HT1080 (cell line): ENCODE results near the gene IRX4. TPM values are rescaled to one million over a fixed set of nuclear protein-coding genes. Genes with fewer than 3 reads are reported as not detected.

Source experiments
- DNase-seq: peaks from one replicate; pipeline ENCODE4 v3.0.0-alpha.2; 2015; ENCODE audit warnings: low read depth
- total RNA-seq: library from RNA; depleted of rRNA; stranded (reverse); fragments of >200 nt; shearing (Covaris generic); gene quantifications from 2 replicates; pipeline ENCODE4 v1.2.3, GENCODE V29; 2014

The IRX4 gene
- total RNA-seq, 1 experiment from 2014 or later, result not detected

- DNase-seq, result no peak
Observed at GRCh38 chr5:1914471-1914870, 31.7 kb upstream of the IRX4 start.

- DNase-seq, result no peak
Observed at GRCh38 chr5:1913578-1913977, 30.9 kb upstream of the IRX4 start.

- DNase-seq, result no peak
Observed at GRCh38 chr5:1912951-1913565, 30.3 kb upstream of the IRX4 start.

GRCh38 chr5:1911773-1912235 lies 29.1 kb upstream of the IRX4 start:
- DNase-seq, result no peak

- DNase-seq, result no peak
Observed at GRCh38 chr5:1910861-1911772, 28.4 kb upstream of the IRX4 start.

- DNase-seq, result no peak
Observed at GRCh38 chr5:1910081-1910760, 27.5 kb upstream of the IRX4 start.

GRCh38 chr5:1909346-1909985 lies 26.7 kb upstream of the IRX4 start:
- no peak for DNase-seq

- no peak for DNase-seq
Observed at GRCh38 chr5:1908931-1909330, 26.2 kb upstream of the IRX4 start.

- no peak for DNase-seq
Observed at GRCh38 chr5:1907616-1908015, 24.9 kb upstream of the IRX4 start.

GRCh38 chr5:1905108-1905507 lies 22.4 kb upstream of the IRX4 start:
- no peak for DNase-seq

- DNase-seq, result no peak
Observed at GRCh38 chr5:1901983-1902382, 19.3 kb upstream of the IRX4 start.

- DNase-seq, result no peak
Observed at GRCh38 chr5:1901061-1901460, 18.3 kb upstream of the IRX4 start.

- no peak for DNase-seq
Observed at GRCh38 chr5:1899201-1899600, 16.5 kb upstream of the IRX4 start.

- no peak for DNase-seq
Observed at GRCh38 chr5:1897816-1898450, 15.2 kb upstream of the IRX4 start.

- no peak for DNase-seq
Observed at GRCh38 chr5:1897386-1897785, 14.7 kb upstream of the IRX4 start.

- no peak for DNase-seq
Observed at GRCh38 chr5:1896602-1897376, 14.1 kb upstream of the IRX4 start.

GRCh38 chr5:1895739-1896420 lies 13.2 kb upstream of the IRX4 start:
- DNase-seq, result no peak

- DNase-seq, result no peak
Observed at GRCh38 chr5:1894243-1894642, 11.5 kb upstream of the IRX4 start.

- no peak for DNase-seq
Observed at GRCh38 chr5:1893754-1894153, 11.0 kb upstream of the IRX4 start.
